ENCODE data around the gene CDC6.

CDC6 gene

GRCh38 chr17:40343219-40344119 is 55.8 kb downstream of the CDC6 start:
- H3K36me3 Mint-ChIP-seq (ENCODE audit: low read depth) = no peaks in the 10 kb centered on the region
- H3K4me3 Mint-ChIP-seq = peak overlapping the region; percentile 95
- DNase-seq = peak; percentile 41
- TF ChIP-seq CTCF (IDR thresholded peaks at IDR 0.05) = no peak
- peak overlapping the region; percentile 95 for H3K27ac Mint-ChIP-seq
- no peaks in the 10 kb centered on the region for H3K9me3 Mint-ChIP-seq
- peaks cover 77% of the 10 kb centered on the region for H3K4me1 Mint-ChIP-seq
- peaks cover 3% of the 10 kb centered on the region for H3K27me3 Mint-ChIP-seq (ENCODE audit: low read depth, poor library complexity)

GRCh38 chr17:40344421-40345160 is 56.9 kb downstream of the CDC6 start:
- Mint-ChIP-seq H3K4me3 (peak overlapping the region; percentile 95), H3K27ac (peak overlapping the region; percentile 93)
- DNase-seq = no peak

GRCh38 chr17:40345161-40345993 is 57.7 kb downstream of the CDC6 start:
- H3K27ac Mint-ChIP-seq = peak overlapping the region; percentile 93
- H3K4me3 Mint-ChIP-seq = peak overlapping the region; percentile 95
- peaks cover 14% of the 10 kb centered on the region for H3K36me3 Mint-ChIP-seq (ENCODE audit: low read depth)
- H3K4me1 Mint-ChIP-seq = peaks cover 80% of the 10 kb centered on the region
- peak; percentile 77 for DNase-seq
- H3K27me3 Mint-ChIP-seq (ENCODE audit: low read depth, poor library complexity) = no peaks in the 10 kb centered on the region
- H3K9me3 Mint-ChIP-seq = no peaks in the 10 kb centered on the region
- TF ChIP-seq CTCF (IDR thresholded peaks at IDR 0.05) = no peak

More at GRCh38 chr17:40344421-40345160, 56.9 kb downstream of the CDC6 start:
- H3K4me1 Mint-ChIP-seq = peaks cover 80% of the 10 kb centered on the region
- peaks cover 3% of the 10 kb centered on the region for H3K27me3 Mint-ChIP-seq (ENCODE audit: low read depth, poor library complexity)
- no peak for TF ChIP-seq CTCF (IDR thresholded peaks at IDR 0.05)
- H3K36me3 Mint-ChIP-seq (ENCODE audit: low read depth) = peaks cover 7% of the 10 kb centered on the region
- H3K9me3 Mint-ChIP-seq = no peaks in the 10 kb centered on the region

GRCh38 chr17:40345994-40346764 is 58.5 kb downstream of the CDC6 start:
- Mint-ChIP-seq H3K9me3 (no peaks in the 10 kb centered on the region), H3K4me1 (peaks cover 78% of the 10 kb centered on the region), H3K4me3 (peak overlapping the region; percentile 95), H3K36me3 (ENCODE audit: low read depth) (peaks cover 14% of the 10 kb centered on the region), H3K27me3 (ENCODE audit: low read depth, poor library complexity) (no peaks in the 10 kb centered on the region), H3K27ac (peak overlapping the region; percentile 93)
- TF ChIP-seq CTCF (IDR thresholded peaks at IDR 0.05) = no peak
- no peak for DNase-seq

GRCh38 chr17:40346765-40347158 is 59.1 kb downstream of the CDC6 start:
- Mint-ChIP-seq H3K4me3 (peak overlapping the region; percentile 95), H3K27me3 (ENCODE audit: low read depth, poor library complexity) (no peaks in the 10 kb centered on the region), H3K9me3 (no peaks in the 10 kb centered on the region), H3K4me1 (peaks cover 82% of the 10 kb centered on the region), H3K27ac (peak overlapping the region; percentile 93), H3K36me3 (ENCODE audit: low read depth) (peaks cover 14% of the 10 kb centered on the region)
- DNase-seq = no peak
- TF ChIP-seq CTCF (IDR thresholded peaks at IDR 0.05) = no peak
